Ascending aorta (tissue), 2 donors: Measurements from ENCODE around the gene TSPAN18. TPM values are rescaled to one million over a fixed set of nuclear protein-coding genes. Genes with fewer than 3 reads are reported as not detected.

Source experiments
- DNase-seq, 2 donors: peaks; one replicate each; pipeline ENCODE4 v3.0.0-alpha.2; 2019; ENCODE audit warnings: low spot score in 2 of 2
- H3K27ac ChIP-seq, 2 donors: fragments of 200-600 bp; sonication (generic); one replicate each; pipeline ENCODE4 v1.5.1; 2016 to 2017; ENCODE audit warnings: mild to moderate bottlenecking in 1 of 2
- H3K27me3 ChIP-seq: fragments of 200-600 bp; sonication (generic); one replicate; pipeline ENCODE4 v1.5.1; 2017
- H3K36me3 ChIP-seq, 2 donors: fragments of 200-600 bp; sonication (generic); one replicate each; pipeline ENCODE4 v1.5.1; 2016
- H3K4me1 ChIP-seq, 2 donors: fragments of 200-600 bp; sonication (generic); one replicate each; pipeline ENCODE4 v1.5.1; 2016 to 2017; ENCODE audit warnings: mild to moderate bottlenecking in 1 of 2
- H3K4me3 ChIP-seq, 2 donors: fragments of 200-600 bp; sonication (generic); one replicate each; pipeline ENCODE4 v1.5.1; 2016 to 2017; ENCODE audit warnings: mild to moderate bottlenecking in 1 of 2
- H3K9me3 ChIP-seq, 2 donors: fragments of 200-600 bp; sonication (generic); one replicate each; pipeline ENCODE4 v1.5.1; 2016
- intact Hi-C: fragments of 100-400 bp; cut with DNase I; formaldehyde crosslinking; loops from one replicate; pipeline ENCODE4 v1.15.1; 2023
- total RNA-seq: library from RNA; depleted of rRNA; stranded (reverse); fragments of >200 nt; gene quantifications from one replicate; pipeline ENCODE4 v1.1.0, GENCODE V29; 2016
- TF ChIP-seq, protein P1 (sequence below), 3 experiments: fragments of 200-600 bp in 2 of 3; fragments of 450-650 bp in 1 of 3; sonication (generic) in 2 of 3; IDR thresholded peaks; one replicate each; pipeline ENCODE4 v1.5.1; 2016 to 2019; ENCODE audit warnings: antibody characterized with exemption in 3 of 3, mild to moderate bottlenecking in 1 of 3, moderate library complexity in 1 of 3

TSPAN18 gene
- total RNA-seq, 1 donor from 2014 or later: 21.3 TPM

DNA sequence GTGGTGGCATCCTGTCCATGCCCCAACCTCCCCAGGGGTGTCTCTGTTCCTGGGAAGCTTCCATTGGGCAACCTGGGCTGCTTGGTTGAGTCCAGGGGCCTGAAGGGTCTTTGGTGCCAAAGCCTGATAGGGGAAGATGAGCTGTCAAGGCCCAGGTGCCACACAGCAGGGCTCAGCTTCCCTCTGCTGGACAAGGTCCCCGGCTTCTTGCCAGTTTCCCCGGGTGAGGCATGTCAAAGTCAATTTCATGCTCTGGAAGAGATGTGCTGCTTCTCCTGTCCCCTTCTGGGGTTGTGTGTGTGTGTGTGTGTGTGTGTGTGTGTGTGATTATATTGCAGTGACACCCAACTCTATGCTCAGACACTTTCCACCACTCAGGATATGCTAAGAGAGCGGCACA lies 197.0 kb downstream of the TSPAN18 start:
- no peaks in the 10 kb centered on the region for H3K9me3 ChIP-seq
- no peaks in the 10 kb centered on the region for H3K27me3 ChIP-seq
- H3K36me3 ChIP-seq: no peaks in the 10 kb centered on the region
- no peak overlapping the region for H3K27ac ChIP-seq
- H3K4me1 ChIP-seq: no peaks in the 10 kb centered on the region
- no peak for DNase-seq
- TF ChIP-seq, protein P1, sequence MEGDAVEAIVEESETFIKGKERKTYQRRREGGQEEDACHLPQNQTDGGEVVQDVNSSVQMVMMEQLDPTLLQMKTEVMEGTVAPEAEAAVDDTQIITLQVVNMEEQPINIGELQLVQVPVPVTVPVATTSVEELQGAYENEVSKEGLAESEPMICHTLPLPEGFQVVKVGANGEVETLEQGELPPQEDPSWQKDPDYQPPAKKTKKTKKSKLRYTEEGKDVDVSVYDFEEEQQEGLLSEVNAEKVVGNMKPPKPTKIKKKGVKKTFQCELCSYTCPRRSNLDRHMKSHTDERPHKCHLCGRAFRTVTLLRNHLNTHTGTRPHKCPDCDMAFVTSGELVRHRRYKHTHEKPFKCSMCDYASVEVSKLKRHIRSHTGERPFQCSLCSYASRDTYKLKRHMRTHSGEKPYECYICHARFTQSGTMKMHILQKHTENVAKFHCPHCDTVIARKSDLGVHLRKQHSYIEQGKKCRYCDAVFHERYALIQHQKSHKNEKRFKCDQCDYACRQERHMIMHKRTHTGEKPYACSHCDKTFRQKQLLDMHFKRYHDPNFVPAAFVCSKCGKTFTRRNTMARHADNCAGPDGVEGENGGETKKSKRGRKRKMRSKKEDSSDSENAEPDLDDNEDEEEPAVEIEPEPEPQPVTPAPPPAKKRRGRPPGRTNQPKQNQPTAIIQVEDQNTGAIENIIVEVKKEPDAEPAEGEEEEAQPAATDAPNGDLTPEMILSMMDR (IDR thresholded peaks at IDR 0.05): no peak
- no peak overlapping the region for H3K4me3 ChIP-seq
- intact Hi-C loops: no loop called here

DNA sequence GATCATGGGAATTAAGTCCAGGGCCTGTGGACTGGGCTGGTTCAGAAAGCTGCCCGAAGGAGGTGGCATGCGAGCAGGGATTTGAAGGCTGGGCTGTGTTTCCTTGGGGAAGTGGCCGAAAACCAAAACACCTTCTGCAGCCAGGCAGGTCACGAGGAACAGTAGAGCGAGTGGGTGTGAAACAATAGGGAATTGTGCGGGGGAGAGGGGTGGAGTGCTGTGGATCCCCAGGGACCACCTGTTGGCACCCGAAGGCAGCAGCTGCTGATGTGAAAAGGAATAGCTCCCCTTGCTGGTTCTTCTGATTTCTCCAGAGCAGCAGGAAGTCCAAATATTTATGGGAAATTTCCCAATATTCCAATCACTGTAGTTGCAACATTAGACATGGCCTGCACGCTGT lies 199.3 kb downstream of the TSPAN18 start:
- TF ChIP-seq, protein P1 (IDR thresholded peaks at IDR 0.05): no peak
- DNase-seq: no peak
- H3K27me3 ChIP-seq: no peaks in the 10 kb centered on the region
- no peaks in the 10 kb centered on the region for H3K36me3 ChIP-seq
- no peaks in the 10 kb centered on the region for H3K9me3 ChIP-seq
- H3K27ac ChIP-seq: no peak overlapping the region
- no peaks in the 10 kb centered on the region for H3K4me1 ChIP-seq
- no peak overlapping the region for H3K4me3 ChIP-seq
- intact Hi-C loops: no loop called here

DNA sequence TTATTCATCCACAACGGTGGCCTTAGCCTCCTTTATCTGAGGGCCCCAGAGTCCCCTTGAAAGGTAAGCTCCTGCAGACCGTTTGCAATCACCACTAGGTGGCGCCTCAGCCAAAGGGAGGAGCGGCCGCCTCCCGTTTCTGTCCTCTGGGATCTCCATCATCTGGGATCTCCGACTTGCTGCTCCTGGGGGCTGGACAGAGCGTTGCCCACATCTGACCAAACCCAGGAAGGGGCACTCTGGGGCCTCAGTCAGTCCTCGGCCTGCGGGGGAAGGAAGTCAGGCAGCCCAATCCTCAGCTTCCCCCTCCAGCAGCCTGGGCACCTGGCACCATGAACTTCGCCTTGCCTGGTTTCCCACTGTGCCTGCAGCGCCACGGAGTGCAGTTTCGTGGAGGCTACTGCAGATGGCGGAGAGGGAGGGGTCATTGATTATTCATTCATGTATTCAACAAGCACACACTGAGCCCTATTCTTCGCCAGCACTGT lies 200.5 kb downstream of the TSPAN18 start:
- Histone ChIP-seq H3K4me3 (no peak overlapping the region), H3K9me3 (no peaks in the 10 kb centered on the region), H3K27me3 (no peaks in the 10 kb centered on the region), H3K36me3 (no peaks in the 10 kb centered on the region), H3K27ac (no peak overlapping the region), H3K4me1 (no peaks in the 10 kb centered on the region)
- intact Hi-C loops: loop anchor here (1.0 kb wide), 1 partner anchor 176 kb away; no protein-coding TSS in a partner anchor
- TF ChIP-seq, protein P1 (IDR thresholded peaks at IDR 0.05): peak; percentile 72 to 89 (median 84)
- DNase-seq: peak in 1 of 2 donors; percentile 73

DNA sequence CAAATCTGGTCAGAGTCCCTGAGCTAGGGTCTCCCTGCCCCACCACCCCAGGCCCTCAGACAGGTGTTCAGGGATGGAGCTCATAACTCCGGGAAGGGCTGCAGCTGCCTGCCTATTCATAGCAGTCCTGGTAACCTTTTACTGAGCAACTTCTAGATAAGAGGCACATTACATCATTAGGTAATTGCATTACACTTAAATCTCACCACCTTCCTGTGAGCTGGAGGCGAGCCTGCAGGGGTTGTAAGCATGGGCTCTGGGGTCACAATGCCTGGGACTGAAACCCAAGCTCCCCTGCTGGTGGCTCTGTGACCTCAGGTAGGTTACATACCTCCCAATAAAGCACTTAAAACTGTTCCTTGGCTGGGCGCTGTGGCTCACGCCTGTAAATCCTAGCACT lies 201.4 kb downstream of the TSPAN18 start:
- TF ChIP-seq, protein P1 (IDR thresholded peaks at IDR 0.05): no peak
- Histone ChIP-seq H3K9me3 (no peaks in the 10 kb centered on the region), H3K4me1 (no peaks in the 10 kb centered on the region), H3K36me3 (no peaks in the 10 kb centered on the region), H3K4me3 (no peak overlapping the region), H3K27ac (no peak overlapping the region), H3K27me3 (no peaks in the 10 kb centered on the region)
- intact Hi-C loops: no loop called here
- no peak for DNase-seq

DNA sequence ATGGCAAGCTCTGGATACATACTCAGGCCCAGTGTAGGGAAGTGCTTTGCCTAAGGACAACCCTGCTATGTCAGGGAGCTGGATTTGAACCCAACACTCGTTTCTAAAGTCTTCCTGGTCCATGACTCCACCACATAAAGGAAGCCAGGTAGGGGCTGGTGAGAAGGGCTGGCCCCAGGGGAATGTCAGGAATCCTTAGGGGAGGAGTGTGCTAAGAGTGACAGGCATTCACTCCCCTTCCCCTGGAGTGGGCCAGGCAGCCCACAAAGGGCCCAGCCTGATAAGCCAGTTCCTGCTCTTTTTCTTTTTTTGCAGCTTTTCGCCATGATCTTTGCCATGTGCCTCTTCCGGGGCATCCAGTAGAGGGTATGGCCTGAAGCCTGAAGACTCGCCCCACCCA lies 202.1 kb downstream of the TSPAN18 start:
- TF ChIP-seq, protein P1 (IDR thresholded peaks at IDR 0.05): no peak
- Histone ChIP-seq H3K9me3 (no peaks in the 10 kb centered on the region), H3K4me1 (no peaks in the 10 kb centered on the region), H3K27ac (no peak overlapping the region), H3K4me3 (no peak overlapping the region), H3K27me3 (no peaks in the 10 kb centered on the region), H3K36me3 (no peaks in the 10 kb centered on the region)
- no peak for DNase-seq
- intact Hi-C loops: no loop called here
